Breast epithelium (tissue), 4 donors: ENCODE measurements around the gene RPL37A. TPM values are rescaled to one million over a fixed set of nuclear protein-coding genes. Genes with fewer than 3 reads are reported as not detected.

Source experiments
- DNase-seq, 2 donors: peaks; one replicate each; pipeline ENCODE4 v3.0.0-alpha.2; 2019; ENCODE audit warnings: low spot score in 2 of 2
- H3K27ac ChIP-seq, 2 donors: fragments of 200-600 bp; sonication (generic) in 1 of 2; one replicate each; pipeline ENCODE4 v1.5.1; 2016 to 2019; ENCODE audit warnings: mild to moderate bottlenecking in 1 of 2
- H3K27me3 ChIP-seq, 2 donors: fragments of 200-600 bp; sonication (generic) in 1 of 2; one replicate each; pipeline versions ENCODE4 v1.5.1 to v1.6.0; 2017 to 2019; ENCODE audit warnings: control low read depth in 1 of 2, mild to moderate bottlenecking in 1 of 2
- H3K36me3 ChIP-seq: fragments of 200-600 bp; one replicate; pipeline ENCODE4 v1.5.1; 2019
- H3K4me1 ChIP-seq, 2 donors: fragments of 200-600 bp; sonication (generic); one replicate each; pipeline ENCODE4 v1.5.1; 2016 to 2019; ENCODE audit warnings: control low read depth in 1 of 2
- H3K4me3 ChIP-seq, 3 donors: fragments of 200-600 bp; sonication (generic); 1 replicate in 2 of 3; 2 replicates in 1 of 3; pipeline ENCODE4 v1.5.1; 2016 to 2019; ENCODE audit warnings: mild to moderate bottlenecking in 3 of 3, moderate library complexity in 2 of 3
- H3K9me3 ChIP-seq, 2 donors: fragments of 200-600 bp; sonication (generic) in 1 of 2; one replicate each; pipeline ENCODE4 v1.5.1; 2016 to 2019; ENCODE audit warnings: control low read depth in 1 of 2
- POLR2A ChIP-seq: fragments of 450-650 bp; IDR thresholded peaks from one replicate; pipeline ENCODE4 v1.6.1; 2016; ENCODE audit warnings: antibody characterized with exemption, mild to moderate bottlenecking, moderate library complexity
- POLR2AphosphoS5 ChIP-seq, 3 donors: sonication (generic); formaldehyde crosslinking; IDR thresholded peaks; one replicate each; pipeline ENCODE4 v1.6.1; 2017; ENCODE audit warnings: antibody characterized with exemption in 3 of 3
- intact Hi-C: fragments of 100-400 bp; cut with DNase I; formaldehyde crosslinking; loops from one replicate; pipeline ENCODE4 v1.15.1; 2023; ENCODE audit warnings: low total_unique reads
- total RNA-seq, 3 donors: library from RNA; depleted of rRNA; stranded (reverse); fragments of >200 nt; gene quantifications; one replicate each; pipeline ENCODE4 v1.1.0, GENCODE V29; 2016
- TF ChIP-seq, protein P1 (sequence below), 3 donors: fragments of 450-650 bp; IDR thresholded peaks; one replicate each; pipeline ENCODE4 v1.5.1; 2016 to 2017; ENCODE audit warnings: antibody characterized with exemption in 3 of 3, mild to moderate bottlenecking in 3 of 3, moderate library complexity in 3 of 3

RPL37A gene
- total RNA-seq, 3 donors from 2014 or later: 1,604 to 2,277 (median 1,692) TPM

- Histone ChIP-seq H3K4me1 (peaks cover 0 to 8% of the 10 kb centered on the region in 2 donors), H3K4me3 (no peak overlapping the region), H3K27ac (no peak overlapping the region), H3K36me3 (no peaks in the 10 kb centered on the region), H3K9me3 (no peaks in the 10 kb centered on the region), H3K27me3 (no peaks in the 10 kb centered on the region)
- no peak for TF ChIP-seq POLR2A
- TF ChIP-seq, protein P1, sequence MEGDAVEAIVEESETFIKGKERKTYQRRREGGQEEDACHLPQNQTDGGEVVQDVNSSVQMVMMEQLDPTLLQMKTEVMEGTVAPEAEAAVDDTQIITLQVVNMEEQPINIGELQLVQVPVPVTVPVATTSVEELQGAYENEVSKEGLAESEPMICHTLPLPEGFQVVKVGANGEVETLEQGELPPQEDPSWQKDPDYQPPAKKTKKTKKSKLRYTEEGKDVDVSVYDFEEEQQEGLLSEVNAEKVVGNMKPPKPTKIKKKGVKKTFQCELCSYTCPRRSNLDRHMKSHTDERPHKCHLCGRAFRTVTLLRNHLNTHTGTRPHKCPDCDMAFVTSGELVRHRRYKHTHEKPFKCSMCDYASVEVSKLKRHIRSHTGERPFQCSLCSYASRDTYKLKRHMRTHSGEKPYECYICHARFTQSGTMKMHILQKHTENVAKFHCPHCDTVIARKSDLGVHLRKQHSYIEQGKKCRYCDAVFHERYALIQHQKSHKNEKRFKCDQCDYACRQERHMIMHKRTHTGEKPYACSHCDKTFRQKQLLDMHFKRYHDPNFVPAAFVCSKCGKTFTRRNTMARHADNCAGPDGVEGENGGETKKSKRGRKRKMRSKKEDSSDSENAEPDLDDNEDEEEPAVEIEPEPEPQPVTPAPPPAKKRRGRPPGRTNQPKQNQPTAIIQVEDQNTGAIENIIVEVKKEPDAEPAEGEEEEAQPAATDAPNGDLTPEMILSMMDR (IDR thresholded peaks at IDR 0.05): no peak
- intact Hi-C loops: no loop called here
- DNase-seq: no peak
Measured at GRCh38 chr2:216501854-216502253, 3.2 kb downstream of the RPL37A start.

- intact Hi-C loops: no loop called here
- Histone ChIP-seq H3K4me3 (no peak overlapping the region), H3K36me3 (no peaks in the 10 kb centered on the region), H3K27me3 (no peaks in the 10 kb centered on the region), H3K27ac (no peak overlapping the region), H3K9me3 (no peaks in the 10 kb centered on the region), H3K4me1 (peaks cover 0 to 8% of the 10 kb centered on the region in 2 donors)
- no peak for DNase-seq
- TF ChIP-seq POLR2A (no peak), POLR2AphosphoS5 (IDR thresholded peaks at IDR 0.05) (no peak)
- TF ChIP-seq, protein P1 (IDR thresholded peaks at IDR 0.05): no peak
Measured at GRCh38 chr2:216502381-216503158, 3.9 kb downstream of the RPL37A start.

- H3K9me3 ChIP-seq: no peaks in the 10 kb centered on the region
- H3K4me1 ChIP-seq: peaks cover 0 to 8% of the 10 kb centered on the region in 2 donors
- H3K27me3 ChIP-seq: no peaks in the 10 kb centered on the region
- no peaks in the 10 kb centered on the region for H3K36me3 ChIP-seq
- H3K27ac ChIP-seq: no peak overlapping the region
- no peak for DNase-seq
- TF ChIP-seq, protein P1 (IDR thresholded peaks at IDR 0.05): no peak
- TF ChIP-seq POLR2AphosphoS5 (IDR thresholded peaks at IDR 0.05) (no peak), POLR2A (no peak)
- no peak overlapping the region for H3K4me3 ChIP-seq
- intact Hi-C loops: no loop called here
Measured at GRCh38 chr2:216503159-216503629, 4.5 kb downstream of the RPL37A start.

- TF ChIP-seq POLR2A (no peak), POLR2AphosphoS5 (IDR thresholded peaks at IDR 0.05) (no peak)
- TF ChIP-seq, protein P1 (IDR thresholded peaks at IDR 0.05): no peak
- no peaks in the 10 kb centered on the region for H3K36me3 ChIP-seq
- no peaks in the 10 kb centered on the region for H3K27me3 ChIP-seq
- intact Hi-C loops: no loop called here
- no peak for DNase-seq
- H3K27ac ChIP-seq: no peak overlapping the region
- no peak overlapping the region for H3K4me3 ChIP-seq
- H3K9me3 ChIP-seq: no peaks in the 10 kb centered on the region
- peaks cover 0 to 8% of the 10 kb centered on the region in 2 donors for H3K4me1 ChIP-seq
Measured at GRCh38 chr2:216503697-216504375, 5.2 kb downstream of the RPL37A start.

- Histone ChIP-seq H3K9me3 (no peaks in the 10 kb centered on the region), H3K27ac (no peak overlapping the region), H3K27me3 (no peaks in the 10 kb centered on the region), H3K36me3 (no peaks in the 10 kb centered on the region), H3K4me1 (peaks cover 0 to 8% of the 10 kb centered on the region in 2 donors), H3K4me3 (no peak overlapping the region)
- no peak for DNase-seq
- TF ChIP-seq POLR2AphosphoS5 (IDR thresholded peaks at IDR 0.05) (no peak), POLR2A (no peak)
- intact Hi-C loops: no loop called here
Measured at GRCh38 chr2:216504376-216504762, 5.7 kb downstream of the RPL37A start.
